NCI-H82 treated with DMSO at 0.1 percent for 48 hours (cell line): ENCODE measurements around the gene RPL36AL.

Experiments
- DNase-seq: peaks from one replicate; lab custom pipeline; 2025; ENCODE audit not compliant: unreplicated experiment; lab: John Stamatoyannopoulos, UW

The RPL36AL gene

GRCh38 chr14:49582113-49582977 is 38.1 kb downstream of the RPL36AL start:
- DNase-seq: no peak

- DNase-seq: no peak
Measured at GRCh38 chr14:49581209-49582112, 39.0 kb downstream of the RPL36AL start.

GRCh38 chr14:49579841-49580240 is 40.6 kb downstream of the RPL36AL start:
- DNase-seq: no peak

GRCh38 chr14:49578141-49578540 is 42.3 kb downstream of the RPL36AL start:
- no peak for DNase-seq

DNA sequence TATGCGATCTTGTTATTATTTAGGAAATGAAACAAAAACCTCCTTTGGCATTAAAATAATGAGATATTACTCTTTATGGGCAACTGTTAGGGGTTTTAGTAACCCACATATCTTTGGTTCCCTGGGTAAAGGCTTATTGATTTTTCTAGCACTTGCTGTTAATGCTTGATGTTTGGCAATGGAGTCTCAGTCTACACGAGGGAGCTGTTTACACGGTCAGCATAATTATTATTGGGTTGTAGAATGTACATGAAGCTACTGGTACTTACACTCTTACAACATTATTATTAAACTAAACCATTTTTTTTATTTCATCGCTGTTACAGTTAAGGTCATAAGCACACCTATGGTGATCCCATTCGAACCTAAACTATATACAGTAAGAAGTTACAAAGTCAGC is 46.4 kb downstream of the RPL36AL start:
- DNase-seq: no peak

- no peak for DNase-seq
Measured at GRCh38 chr14:49569281-49569680, 51.1 kb downstream of the RPL36AL start.
